Measurements from ENCODE around the gene HHIPL1. TPM values are rescaled to one million over a fixed set of nuclear protein-coding genes. Genes with fewer than 3 reads are reported as not detected.
"Not testable (repeated sequence)": the region's sequence is repeated elsewhere in the genome, so short reads cannot be mapped to it uniquely, and the experiment has no call there.

HHIPL1 gene
- total RNA-seq, 1 donor from 2014 or later, result 0.86 TPM

GRCh38 chr14:99635116-99635515 is 9.8 kb upstream of the HHIPL1 start:
- FAIRE-seq (no peak), DNase-seq (ENCODE audit: low read depth) (no peak)
- H3K4me3 ChIP-seq (ENCODE audit: insufficient read depth, low read depth, low read length), result no peak overlapping the region
- no peaks in the 10 kb centered on the region for H4K20me1 ChIP-seq (ENCODE audit: insufficient read depth, low read length)
- H3K9me3 Mint-ChIP-seq (ENCODE audit: unreplicated experiment), result no peaks in the 10 kb centered on the region
- no peaks in the 10 kb centered on the region for H3K4me1 ChIP-seq (ENCODE audit: insufficient read depth, low read length)
- no peak overlapping the region for H3K27ac Mint-ChIP-seq (ENCODE audit: unreplicated experiment)
- no peaks in the 10 kb centered on the region for H3K79me2 ChIP-seq (ENCODE audit: insufficient read depth, low read length)
- H3K36me3 Mint-ChIP-seq (ENCODE audit: low read depth, unreplicated experiment), result no peaks in the 10 kb centered on the region
- no peak overlapping the region for H2AFZ ChIP-seq (ENCODE audit: low read depth, low read length)
- peaks cover 53% of the 10 kb centered on the region for H3K27me3 Mint-ChIP-seq (ENCODE audit: low read depth, unreplicated experiment)
- H3K27ac ChIP-seq (ENCODE audit: low read depth, low read length), result no peak overlapping the region
- no peaks in the 10 kb centered on the region for H3K9me3 ChIP-seq (ENCODE audit: insufficient read depth, low read depth, low read length)
- H3K4me1 Mint-ChIP-seq (ENCODE audit: low read depth, unreplicated experiment), result no peaks in the 10 kb centered on the region
- H3K27me3 ChIP-seq (ENCODE audit: insufficient read depth, low read length), result peaks cover 2% of the 10 kb centered on the region
- no peak overlapping the region for H3K9ac ChIP-seq (ENCODE audit: low read length)
- H3K4me2 ChIP-seq (ENCODE audit: low read length), result no peak overlapping the region
- H3K36me3 ChIP-seq (ENCODE audit: insufficient read depth, low read length), result no peaks in the 10 kb centered on the region
- H3K4me3 Mint-ChIP-seq (ENCODE audit: unreplicated experiment), result no peak overlapping the region
- TF ChIP-seq EZH2 (IDR thresholded peaks at IDR 0.05; ENCODE audit: insufficient read depth, low read length) (no peak), CTCF (IDR thresholded peaks at IDR 0.05; ENCODE audit: insufficient read depth, low read depth, low read length) (no peak)

GRCh38 chr14:99636487-99636886 is 8.4 kb upstream of the HHIPL1 start:
- Mint-ChIP-seq H3K27me3 (ENCODE audit: low read depth, unreplicated experiment) (peaks cover 44% of the 10 kb centered on the region), H3K4me3 (ENCODE audit: unreplicated experiment) (no peak overlapping the region), H3K4me1 (ENCODE audit: low read depth, unreplicated experiment) (no peaks in the 10 kb centered on the region), H3K36me3 (ENCODE audit: low read depth, unreplicated experiment) (no peaks in the 10 kb centered on the region), H3K9me3 (ENCODE audit: unreplicated experiment) (no peaks in the 10 kb centered on the region), H3K27ac (ENCODE audit: unreplicated experiment) (no peak overlapping the region)
- Histone ChIP-seq H4K20me1 (ENCODE audit: insufficient read depth, low read length) (no peaks in the 10 kb centered on the region), H3K9me3 (ENCODE audit: insufficient read depth, low read depth, low read length) (no peaks in the 10 kb centered on the region), H3K27ac (ENCODE audit: low read depth, low read length) (no peak overlapping the region), H3K4me1 (ENCODE audit: insufficient read depth, low read length) (no peaks in the 10 kb centered on the region), H3K4me3 (ENCODE audit: insufficient read depth, low read depth, low read length) (no peak overlapping the region), H3K36me3 (ENCODE audit: insufficient read depth, low read length) (no peaks in the 10 kb centered on the region), H3K9ac (ENCODE audit: low read length) (no peak overlapping the region), H3K79me2 (ENCODE audit: insufficient read depth, low read length) (no peaks in the 10 kb centered on the region), H2AFZ (ENCODE audit: low read depth, low read length) (no peak overlapping the region), H3K27me3 (ENCODE audit: insufficient read depth, low read length) (peaks cover 2% of the 10 kb centered on the region), H3K4me2 (ENCODE audit: low read length) (no peak overlapping the region)
- no peak for DNase-seq (ENCODE audit: low read depth)
- no peak for FAIRE-seq
- TF ChIP-seq CTCF (IDR thresholded peaks at IDR 0.05; ENCODE audit: insufficient read depth, low read depth, low read length), result no peak
- TF ChIP-seq EZH2 (IDR thresholded peaks at IDR 0.05; ENCODE audit: insufficient read depth, low read length), result no peak

- H3K9me3 ChIP-seq (ENCODE audit: insufficient read depth, low read depth, low read length), result no peaks in the 10 kb centered on the region
- H3K4me3 ChIP-seq (ENCODE audit: insufficient read depth, low read depth, low read length), result no peak overlapping the region
- no peaks in the 10 kb centered on the region for H3K4me1 ChIP-seq (ENCODE audit: insufficient read depth, low read length)
- no peak overlapping the region for H2AFZ ChIP-seq (ENCODE audit: low read depth, low read length)
- no peaks in the 10 kb centered on the region for H3K9me3 Mint-ChIP-seq (ENCODE audit: unreplicated experiment)
- TF ChIP-seq CTCF (IDR thresholded peaks at IDR 0.05; ENCODE audit: insufficient read depth, low read depth, low read length), result no peak
- TF ChIP-seq EZH2 (IDR thresholded peaks at IDR 0.05; ENCODE audit: insufficient read depth, low read length), result no peak
- no peaks in the 10 kb centered on the region for H3K79me2 ChIP-seq (ENCODE audit: insufficient read depth, low read length)
- peaks cover 2% of the 10 kb centered on the region for H3K27me3 ChIP-seq (ENCODE audit: insufficient read depth, low read length)
- peaks cover 40% of the 10 kb centered on the region for H3K27me3 Mint-ChIP-seq (ENCODE audit: low read depth, unreplicated experiment)
- H3K4me2 ChIP-seq (ENCODE audit: low read length), result no peak overlapping the region
- no peaks in the 10 kb centered on the region for H3K4me1 Mint-ChIP-seq (ENCODE audit: low read depth, unreplicated experiment)
- H3K4me3 Mint-ChIP-seq (ENCODE audit: unreplicated experiment), result no peak overlapping the region
- no peak overlapping the region for H3K27ac ChIP-seq (ENCODE audit: low read depth, low read length)
- no peaks in the 10 kb centered on the region for H4K20me1 ChIP-seq (ENCODE audit: insufficient read depth, low read length)
- H3K36me3 ChIP-seq (ENCODE audit: insufficient read depth, low read length), result no peaks in the 10 kb centered on the region
- H3K27ac Mint-ChIP-seq (ENCODE audit: unreplicated experiment), result no peak overlapping the region
- FAIRE-seq (no peak), DNase-seq (ENCODE audit: low read depth) (no peak)
- no peak overlapping the region for H3K9ac ChIP-seq (ENCODE audit: low read length)
- H3K36me3 Mint-ChIP-seq (ENCODE audit: low read depth, unreplicated experiment), result no peaks in the 10 kb centered on the region
Measured at GRCh38 chr14:99637624-99638023, 7.3 kb upstream of the HHIPL1 start.

- not testable (repeated sequence) for H2AFZ ChIP-seq (ENCODE audit: low read depth, low read length); H3K4me1 ChIP-seq (ENCODE audit: insufficient read depth, low read length); DNase-seq (ENCODE audit: low read depth); H3K27ac ChIP-seq (ENCODE audit: low read depth, low read length); H3K4me2 ChIP-seq (ENCODE audit: low read length); H3K4me1 Mint-ChIP-seq (ENCODE audit: low read depth, unreplicated experiment); H3K9me3 ChIP-seq (ENCODE audit: insufficient read depth, low read depth, low read length); H3K79me2 ChIP-seq (ENCODE audit: insufficient read depth, low read length); FAIRE-seq; H3K36me3 ChIP-seq (ENCODE audit: insufficient read depth, low read length); H3K27me3 ChIP-seq (ENCODE audit: insufficient read depth, low read length); H3K9me3 Mint-ChIP-seq (ENCODE audit: unreplicated experiment); H3K36me3 Mint-ChIP-seq (ENCODE audit: low read depth, unreplicated experiment); H4K20me1 ChIP-seq (ENCODE audit: insufficient read depth, low read length); H3K4me3 ChIP-seq (ENCODE audit: insufficient read depth, low read depth, low read length); H3K9ac ChIP-seq (ENCODE audit: low read length); H3K4me3 Mint-ChIP-seq (ENCODE audit: unreplicated experiment)
- Mint-ChIP-seq H3K27me3 (ENCODE audit: low read depth, unreplicated experiment) (peaks cover 20% of the 10 kb centered on the region), H3K27ac (ENCODE audit: unreplicated experiment) (peak overlapping the region; percentile 53)
Measured at GRCh38 chr14:99642771-99643170, 2.2 kb upstream of the HHIPL1 start.
